ENCODE data around the gene DYRK3.
A peak's percentile ranks its signal among the peaks of the same experiment; 100 is the strongest.

DYRK3 gene

DNA sequence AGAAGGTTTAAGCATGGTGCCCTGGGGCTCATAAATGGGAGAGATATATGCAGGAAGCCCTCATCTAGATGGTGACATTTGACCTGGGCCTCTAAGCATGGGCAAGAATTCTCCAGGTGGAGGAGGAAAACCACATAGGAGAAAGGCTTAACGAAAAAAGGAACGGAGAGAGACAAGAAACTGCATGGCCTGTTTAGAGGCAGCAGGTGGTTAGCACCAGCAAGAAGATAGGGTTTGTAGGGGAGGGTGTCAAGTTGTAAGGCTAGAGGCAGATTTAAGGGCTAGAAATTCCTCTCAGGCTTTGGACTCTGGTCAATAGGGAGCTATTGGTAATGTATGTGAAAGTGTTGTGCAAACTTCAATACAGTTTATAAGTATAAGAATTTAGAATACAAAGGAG is 41.2 kb downstream of the DYRK3 start:
- TF ChIP-seq POLR2A (IDR thresholded peaks at IDR 0.05; ENCODE audit: low read depth, low read length) (no peak), POLR2AphosphoS5 (IDR thresholded peaks at IDR 0.05; ENCODE audit: low read depth, low read length) (no peak), TAF1 (IDR thresholded peaks at IDR 0.05; ENCODE audit: borderline replicate concordance, low read depth, low read length) (no peak)
- no peak for FAIRE-seq

DNA sequence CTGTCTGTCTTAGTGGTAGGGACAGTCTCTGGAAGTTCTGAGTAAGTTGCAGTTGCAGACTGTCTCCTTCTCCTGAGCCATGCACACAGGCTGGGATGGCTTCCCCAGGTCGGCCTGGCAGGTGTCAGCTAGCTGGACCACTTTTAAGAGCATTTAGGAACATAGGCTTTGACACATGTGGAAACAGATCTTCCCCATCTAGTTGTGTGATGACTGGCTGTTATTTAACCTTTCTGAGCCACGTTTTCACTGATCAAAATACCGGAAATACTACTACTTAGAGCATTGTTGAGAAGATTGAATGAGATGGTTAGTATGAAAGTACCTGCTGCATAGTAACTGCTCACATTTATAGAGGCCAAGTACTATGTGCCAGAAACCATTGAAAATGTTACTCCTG is 43.2 kb downstream of the DYRK3 start:
- FAIRE-seq (peak; percentile 84), DNase-seq (ENCODE audit: insufficient read length) (no peak)
- TF ChIP-seq POLR2AphosphoS5 (IDR thresholded peaks at IDR 0.05; ENCODE audit: low read depth, low read length): no peak

More for the DNA sequence above, 41.2 kb downstream of the DYRK3 start:
- no peak for DNase-seq (ENCODE audit: insufficient read length)

DNA sequence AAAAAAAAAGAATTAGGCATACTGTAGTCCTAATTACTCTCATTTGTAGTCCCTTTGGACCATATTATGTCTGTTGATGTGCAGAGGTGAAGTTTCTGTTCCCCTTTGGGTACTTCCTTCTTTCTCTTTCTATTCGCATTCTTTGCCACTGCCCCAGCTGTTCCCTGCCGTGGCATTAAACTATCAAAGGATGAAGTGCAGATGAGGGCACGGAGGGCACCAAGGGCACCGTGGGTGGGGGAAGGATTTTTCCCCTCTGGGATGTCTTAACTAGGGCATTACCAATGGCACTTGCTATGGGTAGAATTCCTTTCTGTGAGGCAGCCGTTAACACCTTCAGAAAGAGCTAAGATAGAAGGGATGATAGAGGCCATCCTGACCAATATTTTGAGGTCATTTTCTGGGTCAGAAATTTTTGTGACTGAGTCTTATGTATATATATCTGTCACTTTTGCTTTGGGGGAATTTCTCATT is 44.4 kb downstream of the DYRK3 start:
- TF ChIP-seq POLR2AphosphoS5 (IDR thresholded peaks at IDR 0.05; ENCODE audit: low read depth, low read length) (peak; percentile 44; the same call in 1 of the 2 replicates), POLR2A (IDR thresholded peaks at IDR 0.05; ENCODE audit: low read depth, low read length) (no peak), TAF1 (IDR thresholded peaks at IDR 0.05; ENCODE audit: borderline replicate concordance, low read depth, low read length) (no peak)
- FAIRE-seq (peak; percentile 84), DNase-seq (ENCODE audit: insufficient read length) (no peak)

DNA sequence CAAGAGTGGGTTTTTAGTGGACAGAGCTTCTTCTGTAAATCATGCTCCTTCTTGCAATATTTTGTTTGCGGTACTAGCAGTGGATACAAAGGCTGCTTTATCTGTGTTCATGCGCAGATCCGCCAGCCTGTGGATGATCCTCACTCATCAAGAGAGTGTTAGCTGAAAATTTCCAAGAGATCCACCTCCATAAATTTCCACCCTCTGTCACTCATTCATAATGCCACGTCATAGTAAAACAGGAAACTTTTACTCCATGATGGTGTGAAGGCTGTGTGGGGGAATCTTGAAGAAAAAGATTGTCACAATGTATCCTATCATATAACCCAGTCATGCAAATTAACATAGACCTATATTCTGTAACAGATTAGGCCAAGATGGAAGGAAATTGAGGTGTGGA is 44.9 kb downstream of the DYRK3 start:
- DNase-seq (ENCODE audit: insufficient read length) (no peak), FAIRE-seq (peak; percentile 9)
- TF ChIP-seq TAF1 (IDR thresholded peaks at IDR 0.05; ENCODE audit: borderline replicate concordance, low read depth, low read length) (no peak), POLR2AphosphoS5 (IDR thresholded peaks at IDR 0.05; ENCODE audit: low read depth, low read length) (no peak), POLR2A (IDR thresholded peaks at IDR 0.05; ENCODE audit: low read depth, low read length) (no peak)

DNA sequence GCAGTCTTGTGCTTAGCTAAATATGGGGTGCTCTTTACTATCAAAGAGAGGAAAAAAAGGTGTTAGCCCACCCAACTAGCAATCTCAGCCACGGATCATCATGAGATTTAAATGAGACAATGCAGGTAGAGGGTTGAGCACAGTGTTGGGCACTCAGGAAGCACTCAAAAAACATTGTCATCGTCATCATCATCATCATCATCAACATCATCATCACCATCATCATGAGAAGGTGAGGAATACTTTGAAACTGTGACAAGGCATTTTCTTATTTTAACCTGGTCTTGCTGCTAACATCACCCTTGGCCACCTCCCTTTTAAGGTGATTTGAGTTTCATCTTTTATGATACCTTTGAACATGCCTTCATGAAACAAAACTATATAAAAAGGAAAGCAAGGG is 46.0 kb downstream of the DYRK3 start:
- TF ChIP-seq TAF1 (IDR thresholded peaks at IDR 0.05; ENCODE audit: borderline replicate concordance, low read depth, low read length) (no peak), POLR2A (IDR thresholded peaks at IDR 0.05; ENCODE audit: low read depth, low read length) (no peak), POLR2AphosphoS5 (IDR thresholded peaks at IDR 0.05; ENCODE audit: low read depth, low read length) (no peak)
- FAIRE-seq: no peak
- DNase-seq (ENCODE audit: insufficient read length): no peak

DNA sequence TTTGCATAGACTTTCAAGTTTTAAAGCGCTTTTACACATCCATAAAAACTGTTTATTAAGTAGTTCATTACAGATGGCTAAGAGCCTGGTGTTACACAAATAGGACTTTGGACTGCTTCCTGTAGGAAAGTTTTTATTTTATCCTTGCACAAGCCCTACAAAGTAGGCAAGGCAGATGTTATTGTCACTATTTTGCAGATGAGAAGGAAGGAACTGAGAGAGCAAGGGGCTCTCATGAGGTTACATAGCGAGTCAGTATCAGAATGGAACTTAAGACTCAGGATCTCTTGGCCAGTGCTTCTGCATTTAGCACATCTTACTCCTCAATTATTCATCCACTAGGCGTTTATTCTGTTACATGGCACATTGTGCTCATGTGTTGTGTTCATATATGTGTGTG is 46.8 kb downstream of the DYRK3 start:
- DNase-seq (ENCODE audit: insufficient read length) (no peak), FAIRE-seq (peak; percentile 33)
- TF ChIP-seq TAF1 (IDR thresholded peaks at IDR 0.05; ENCODE audit: borderline replicate concordance, low read depth, low read length): no peak
- no peak for TF ChIP-seq POLR2AphosphoS5 (IDR thresholded peaks at IDR 0.05; ENCODE audit: low read depth, low read length)
- no peak for TF ChIP-seq POLR2A (IDR thresholded peaks at IDR 0.05; ENCODE audit: low read depth, low read length)

DNA sequence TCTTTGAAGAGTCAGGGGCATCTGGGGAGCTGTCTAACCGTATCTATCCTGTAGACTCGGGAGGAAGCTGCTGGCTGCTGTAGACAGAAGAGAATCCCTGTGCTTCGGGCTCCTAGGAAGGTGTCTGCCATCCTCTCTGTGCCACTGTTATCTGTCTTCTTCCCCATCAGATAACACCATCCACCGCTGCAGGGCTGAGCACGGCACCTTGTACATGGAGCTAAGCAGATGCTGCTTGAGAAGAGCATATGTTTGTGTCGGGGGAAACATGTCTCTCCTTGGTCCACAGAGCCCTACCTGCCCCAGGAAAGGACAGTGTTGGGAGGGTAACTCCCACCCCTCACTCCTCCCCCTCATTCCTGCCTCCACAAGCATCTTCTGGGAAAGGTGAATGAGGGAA is 48.0 kb downstream of the DYRK3 start:
- TF ChIP-seq POLR2AphosphoS5 (IDR thresholded peaks at IDR 0.05; ENCODE audit: low read depth, low read length) (no peak), TAF1 (IDR thresholded peaks at IDR 0.05; ENCODE audit: borderline replicate concordance, low read depth, low read length) (no peak), POLR2A (IDR thresholded peaks at IDR 0.05; ENCODE audit: low read depth, low read length) (no peak)
- FAIRE-seq (no peak), DNase-seq (ENCODE audit: insufficient read length) (no peak)

DNA sequence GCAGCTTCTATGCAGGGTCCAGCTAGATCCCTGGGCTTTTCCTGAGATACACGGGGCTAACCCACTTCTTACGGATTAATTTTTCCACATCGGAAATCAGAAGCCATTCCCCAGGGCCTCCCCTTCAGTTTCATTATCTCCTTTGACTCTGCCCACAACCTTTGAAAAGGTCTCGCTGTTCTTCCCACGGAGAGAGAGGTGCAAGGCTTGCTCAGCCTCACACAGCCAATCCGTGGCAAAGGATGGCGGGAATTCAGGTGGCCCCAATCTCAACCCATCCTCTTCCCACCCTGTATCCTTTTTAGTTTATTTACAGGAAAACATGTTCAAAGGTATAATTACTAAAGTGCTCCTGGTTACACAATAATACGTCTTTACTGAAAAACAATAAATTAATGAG is 48.7 kb downstream of the DYRK3 start:
- DNase-seq (ENCODE audit: insufficient read length) (no peak), FAIRE-seq (no peak)
- TF ChIP-seq POLR2AphosphoS5 (IDR thresholded peaks at IDR 0.05; ENCODE audit: low read depth, low read length): no peak
- TF ChIP-seq POLR2A (IDR thresholded peaks at IDR 0.05; ENCODE audit: low read depth, low read length): no peak
- TF ChIP-seq TAF1 (IDR thresholded peaks at IDR 0.05; ENCODE audit: borderline replicate concordance, low read depth, low read length): no peak

DNA sequence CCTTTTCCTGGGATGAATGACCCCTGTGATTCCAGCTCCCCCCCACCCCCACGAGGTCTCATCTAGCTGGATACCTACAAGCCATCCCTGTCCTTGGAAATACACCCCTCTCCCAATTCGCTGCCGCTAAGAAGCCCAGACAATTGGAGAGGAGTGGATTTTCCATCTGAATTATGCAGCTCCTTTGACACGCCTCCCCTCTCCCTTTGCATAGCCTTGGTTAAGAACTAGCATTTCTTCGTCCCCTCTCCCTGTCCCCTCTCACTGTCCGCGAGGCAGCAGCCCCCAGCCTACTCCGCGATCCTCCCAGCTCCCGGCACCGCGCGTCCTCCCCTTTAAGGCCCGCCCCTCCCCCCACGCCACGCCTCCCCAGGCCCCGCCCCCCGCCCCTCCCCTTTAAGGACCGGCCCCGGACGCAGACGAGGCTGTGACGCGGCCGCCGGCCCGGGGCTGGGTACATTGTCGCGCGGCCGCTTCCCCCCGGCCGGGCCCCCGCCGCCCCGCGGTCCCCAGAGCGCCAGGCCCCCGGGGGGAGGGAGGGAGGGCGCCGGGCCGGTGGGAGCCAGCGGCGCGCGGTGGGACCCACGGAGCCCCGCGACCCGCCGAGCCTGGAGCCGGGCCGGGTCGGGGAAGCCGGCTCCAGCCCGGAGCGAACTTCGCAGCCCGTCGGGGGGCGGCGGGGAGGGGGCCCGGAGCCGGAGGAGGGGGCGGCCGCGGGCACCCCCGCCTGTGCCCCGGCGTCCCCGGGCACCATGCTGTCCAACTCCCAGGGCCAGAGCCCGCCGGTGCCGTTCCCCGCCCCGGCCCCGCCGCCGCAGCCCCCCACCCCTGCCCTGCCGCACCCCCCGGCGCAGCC is 49.4 kb downstream of the DYRK3 start, which contains the start of gene MAPKAPK2:
Gene MAPKAPK2, plus strand, starts transcription at position 428 of the 856 bp plus-strand sequence. Its CDS starts 325 bp downstream, at position 753.
- DNase-seq (ENCODE audit: insufficient read length) (peak; percentile 95), FAIRE-seq (peak; percentile 48)
- TF ChIP-seq POLR2A (IDR thresholded peaks at IDR 0.05; ENCODE audit: low read depth, low read length): peak; percentile 41; the same call in 1 of the 2 replicates
- TF ChIP-seq TAF1 (IDR thresholded peaks at IDR 0.05; ENCODE audit: borderline replicate concordance, low read depth, low read length): no peak
- TF ChIP-seq POLR2AphosphoS5 (IDR thresholded peaks at IDR 0.05; ENCODE audit: low read depth, low read length): no peak

DNA sequence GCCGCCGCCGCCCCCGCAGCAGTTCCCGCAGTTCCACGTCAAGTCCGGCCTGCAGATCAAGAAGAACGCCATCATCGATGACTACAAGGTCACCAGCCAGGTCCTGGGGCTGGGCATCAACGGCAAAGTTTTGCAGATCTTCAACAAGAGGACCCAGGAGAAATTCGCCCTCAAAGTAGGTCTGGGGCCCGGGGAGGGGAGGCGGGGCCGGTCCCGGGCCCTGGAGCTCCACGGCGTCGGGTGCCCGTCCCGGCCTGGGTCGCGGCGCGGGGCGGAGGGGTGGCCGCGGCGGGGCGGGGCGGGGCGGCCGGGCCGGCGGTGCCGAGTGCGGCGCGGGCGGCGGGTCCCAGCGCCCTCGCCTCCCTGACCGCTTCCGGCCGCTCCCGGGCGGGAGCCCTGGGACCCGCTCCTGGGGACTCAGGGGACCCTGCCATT is 50.0 kb downstream of the DYRK3 start:
- TF ChIP-seq POLR2A (IDR thresholded peaks at IDR 0.05; ENCODE audit: low read depth, low read length) (no peak), TAF1 (IDR thresholded peaks at IDR 0.05; ENCODE audit: borderline replicate concordance, low read depth, low read length) (no peak), POLR2AphosphoS5 (IDR thresholded peaks at IDR 0.05; ENCODE audit: low read depth, low read length) (no peak)
- peak; percentile 43 for DNase-seq (ENCODE audit: insufficient read length)

DNA sequence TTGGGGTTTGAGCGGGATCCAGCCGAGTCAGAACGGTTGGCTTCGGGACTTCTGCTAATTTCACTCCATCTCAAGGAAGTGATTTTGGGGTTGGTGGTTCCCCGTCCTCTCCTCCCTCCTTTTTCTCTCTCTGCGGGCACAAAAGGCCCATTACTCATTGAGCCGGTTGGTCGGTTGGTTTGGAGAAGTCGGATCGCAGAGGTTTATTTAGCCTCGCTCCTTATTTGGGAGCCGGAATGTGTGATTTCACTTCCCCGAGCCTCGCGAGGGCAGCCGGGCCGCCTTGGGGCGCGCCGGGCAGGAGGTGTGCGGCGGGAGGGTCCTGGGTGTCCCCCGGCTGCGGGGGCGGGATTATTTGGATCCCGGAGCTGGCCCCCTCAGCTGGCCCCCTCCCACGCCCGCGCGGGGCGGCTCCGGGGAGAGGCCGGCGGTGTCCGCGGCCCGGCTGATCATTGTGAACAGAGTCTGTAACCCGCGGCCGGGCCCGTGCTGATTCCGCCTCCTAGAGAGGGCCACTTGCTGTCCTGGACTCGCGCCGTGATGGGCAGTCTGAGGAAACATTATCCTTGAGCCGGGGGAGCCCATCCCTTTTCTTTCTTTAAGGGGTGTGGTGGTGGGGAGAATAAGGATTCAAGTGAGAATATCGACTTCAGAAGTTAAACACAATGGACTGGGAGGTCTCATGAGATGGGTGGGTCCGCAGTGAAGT is 50.6 kb downstream of the DYRK3 start:
- DNase-seq (ENCODE audit: insufficient read length) (peak; percentile 40), FAIRE-seq (peak; percentile 24)
- TF ChIP-seq POLR2AphosphoS5 (IDR thresholded peaks at IDR 0.05; ENCODE audit: low read depth, low read length) (0 out of 2 replicates have a peak, but pooled peaks have one; percentile 16), POLR2A (IDR thresholded peaks at IDR 0.05; ENCODE audit: low read depth, low read length) (no peak)

More for the DNA sequence above, 50.0 kb downstream of the DYRK3 start:
- FAIRE-seq: no peak
